NCI-H510A (cell line): ENCODE measurements around the gene HSPB8.

Experiments used
- DNase-seq: peaks from one replicate; lab custom pipeline; 2025; lab: John Stamatoyannopoulos, UW

HSPB8 gene

DNA sequence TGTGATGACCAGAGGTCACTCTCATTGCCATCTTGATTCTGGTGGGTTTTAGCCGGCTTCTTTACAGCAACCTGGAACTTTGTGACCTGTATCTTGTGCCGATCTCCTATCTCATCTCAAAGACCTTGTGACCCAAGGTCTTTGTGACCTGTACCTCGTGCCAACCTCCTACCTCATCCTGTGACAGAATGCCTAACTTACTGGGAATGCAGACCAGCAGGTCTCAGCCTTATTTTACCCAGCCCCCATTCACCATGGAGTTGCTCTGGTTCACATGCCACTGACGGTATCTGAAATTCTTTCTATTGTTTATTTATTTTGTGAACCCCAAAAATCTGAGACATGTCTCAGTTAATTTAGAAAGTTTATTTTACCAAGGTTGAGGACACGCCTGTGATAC, 7.4 kb upstream of the HSPB8 start:
- no peak for DNase-seq

DNA sequence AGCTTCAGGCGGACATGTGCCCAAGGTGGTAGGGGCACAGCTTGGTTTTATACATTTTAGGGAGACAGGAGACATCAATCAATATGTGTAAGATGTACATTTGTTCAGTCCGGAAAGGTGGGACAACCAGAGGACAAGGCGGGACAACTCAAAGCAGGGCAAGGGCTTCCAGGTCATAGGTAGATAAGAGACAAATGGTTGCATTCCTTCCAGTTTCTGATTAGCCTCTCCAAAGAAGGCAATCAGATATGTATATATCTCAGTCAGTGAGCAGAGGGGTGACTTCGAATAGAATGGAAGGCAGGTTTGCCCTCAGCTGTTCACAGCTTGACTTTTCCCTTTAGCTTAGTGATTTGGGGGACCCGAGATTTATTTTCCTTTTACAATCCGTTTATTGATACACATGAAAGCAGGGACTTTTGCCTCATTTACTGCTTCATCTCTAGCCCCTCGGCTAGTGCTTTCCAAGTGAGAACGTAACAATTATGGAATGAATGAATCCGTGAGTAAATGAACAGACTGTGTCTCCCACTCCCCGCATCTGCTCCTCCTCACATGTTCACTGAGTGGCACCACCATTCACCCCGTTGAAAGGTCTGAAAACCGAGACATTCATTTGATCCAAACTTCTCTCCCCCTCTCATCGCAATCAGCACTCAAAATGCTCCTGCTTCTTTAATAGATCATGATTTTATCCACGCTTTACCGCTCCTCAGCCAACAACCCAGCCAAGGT, 6.9 kb upstream of the HSPB8 start:
- no peak for DNase-seq

DNA sequence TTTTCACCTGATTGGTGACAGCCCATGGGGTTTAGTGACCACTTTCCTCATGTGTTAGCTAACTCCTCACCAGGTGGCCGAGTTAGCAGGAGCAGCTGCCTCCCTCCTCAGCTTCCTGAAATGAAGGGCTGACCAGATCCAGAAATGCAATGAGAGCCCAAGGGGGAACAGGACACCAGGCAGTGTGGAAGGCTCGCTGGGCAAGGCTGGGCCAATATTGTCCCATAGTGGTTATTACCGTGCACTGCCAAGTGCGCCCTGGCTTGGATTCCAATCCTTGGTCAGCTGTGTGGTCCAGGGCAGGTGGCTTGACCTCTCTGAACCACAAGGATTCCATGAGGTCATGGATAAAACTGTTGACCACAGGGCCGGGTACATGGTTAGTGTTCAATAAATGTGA, 3.6 kb upstream of the HSPB8 start:
- DNase-seq: no peak

DNA sequence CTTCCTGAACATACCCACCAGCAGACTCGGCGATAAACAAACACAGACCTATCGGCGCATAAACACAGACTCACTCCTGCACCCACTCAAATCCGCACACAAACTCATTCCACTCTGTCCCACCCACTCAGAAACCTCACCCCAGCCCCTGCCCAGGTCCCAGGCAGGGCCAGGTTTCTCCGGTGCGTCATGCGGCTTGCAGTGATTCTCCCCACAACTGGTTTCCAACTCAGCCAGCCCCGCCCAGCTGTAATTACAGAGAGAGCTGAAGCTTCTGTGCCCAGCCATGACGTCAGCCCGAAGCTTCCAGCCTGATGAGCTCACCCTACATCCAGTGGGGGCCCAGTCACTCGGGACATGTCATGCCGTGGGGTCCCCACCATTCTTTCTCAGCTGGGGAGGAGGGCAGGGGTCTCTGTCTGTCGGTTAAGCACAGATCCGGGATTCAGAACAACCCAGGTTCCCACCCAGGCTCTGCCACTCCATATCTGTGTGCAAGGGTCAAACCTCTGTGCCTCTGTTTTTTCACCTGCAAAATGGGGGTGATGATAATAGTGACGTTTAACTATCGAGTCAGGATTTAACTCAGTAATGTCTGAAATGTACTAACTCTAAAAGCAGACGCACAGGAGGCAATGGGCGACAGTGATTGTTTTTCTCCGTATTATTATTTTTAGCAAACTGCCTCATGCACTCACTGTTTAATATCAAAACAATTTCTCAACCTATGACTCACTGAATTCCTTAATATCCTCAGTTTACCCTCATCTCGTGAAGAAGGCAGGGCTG, 2.3 kb upstream of the HSPB8 start:
- DNase-seq: peak; percentile 71

DNA sequence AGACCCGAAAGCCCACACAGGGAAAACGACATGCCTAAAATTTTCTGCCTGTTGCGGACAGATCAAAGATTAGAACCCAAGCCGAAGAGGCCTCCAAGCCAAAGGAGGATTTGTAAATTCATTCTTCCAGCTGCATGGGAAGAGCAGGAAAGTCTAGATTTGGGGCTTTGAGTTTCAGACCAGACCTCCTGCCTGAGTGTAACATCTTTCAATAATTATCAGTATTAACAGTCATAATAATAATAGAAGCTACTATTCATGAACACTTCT, 1.7 kb upstream of the HSPB8 start:
- DNase-seq: no peak

DNA sequence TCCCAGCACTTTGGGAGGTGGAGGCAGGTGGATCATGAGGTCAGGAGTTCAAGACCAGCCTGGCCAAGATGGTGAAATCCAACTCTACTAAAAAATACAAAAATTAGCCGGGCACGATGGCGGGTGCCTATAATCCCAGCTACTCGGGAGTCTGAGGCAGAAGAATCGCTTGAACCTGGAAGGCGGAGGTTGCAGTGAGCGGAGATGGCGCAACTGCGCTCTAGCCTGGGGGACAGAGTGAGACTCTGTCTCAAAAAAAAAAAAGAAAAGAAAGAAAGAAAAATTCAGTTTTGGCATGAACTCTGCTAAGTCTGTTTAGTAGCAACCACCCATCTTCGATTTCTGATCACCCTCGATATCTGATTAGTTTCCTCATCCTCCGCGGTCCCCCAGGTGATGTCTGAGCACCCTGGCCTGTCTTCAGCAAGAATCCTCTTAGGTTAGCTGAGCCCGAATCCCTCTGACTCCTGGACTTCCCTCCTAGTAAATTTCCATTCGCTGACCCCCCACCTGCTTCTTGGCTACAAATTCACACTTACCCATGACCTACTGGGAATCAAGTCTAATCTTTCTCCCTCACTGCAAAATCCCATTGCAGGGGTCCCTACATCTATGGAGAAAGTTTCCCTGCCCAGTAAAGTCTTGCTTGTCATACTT, 879 bp upstream of the HSPB8 start:
- DNase-seq: no peak

DNA sequence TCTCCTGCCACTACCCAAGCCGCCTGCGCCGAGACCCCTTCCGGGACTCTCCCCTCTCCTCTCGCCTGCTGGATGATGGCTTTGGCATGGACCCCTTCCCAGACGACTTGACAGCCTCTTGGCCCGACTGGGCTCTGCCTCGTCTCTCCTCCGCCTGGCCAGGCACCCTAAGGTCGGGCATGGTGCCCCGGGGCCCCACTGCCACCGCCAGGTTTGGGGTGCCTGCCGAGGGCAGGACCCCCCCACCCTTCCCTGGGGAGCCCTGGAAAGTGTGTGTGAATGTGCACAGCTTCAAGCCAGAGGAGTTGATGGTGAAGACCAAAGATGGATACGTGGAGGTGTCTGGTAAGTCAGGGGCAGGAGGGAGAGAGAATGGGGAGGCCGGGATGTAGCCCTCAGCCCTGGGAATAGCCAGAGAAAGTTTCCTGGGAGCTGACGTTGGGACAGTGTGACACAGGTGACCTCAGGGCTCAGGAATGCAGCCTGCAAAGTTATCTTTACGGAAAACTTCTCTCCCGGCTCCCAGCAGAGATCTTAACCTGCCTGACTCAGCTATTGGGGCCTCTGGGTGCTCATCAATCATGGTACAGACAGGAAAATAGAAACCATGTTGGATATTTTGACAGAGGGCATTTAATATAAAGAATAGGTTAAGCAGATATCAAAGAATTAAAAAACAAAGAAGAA, 747 bp downstream of the HSPB8 start:
- DNase-seq: no peak

DNA sequence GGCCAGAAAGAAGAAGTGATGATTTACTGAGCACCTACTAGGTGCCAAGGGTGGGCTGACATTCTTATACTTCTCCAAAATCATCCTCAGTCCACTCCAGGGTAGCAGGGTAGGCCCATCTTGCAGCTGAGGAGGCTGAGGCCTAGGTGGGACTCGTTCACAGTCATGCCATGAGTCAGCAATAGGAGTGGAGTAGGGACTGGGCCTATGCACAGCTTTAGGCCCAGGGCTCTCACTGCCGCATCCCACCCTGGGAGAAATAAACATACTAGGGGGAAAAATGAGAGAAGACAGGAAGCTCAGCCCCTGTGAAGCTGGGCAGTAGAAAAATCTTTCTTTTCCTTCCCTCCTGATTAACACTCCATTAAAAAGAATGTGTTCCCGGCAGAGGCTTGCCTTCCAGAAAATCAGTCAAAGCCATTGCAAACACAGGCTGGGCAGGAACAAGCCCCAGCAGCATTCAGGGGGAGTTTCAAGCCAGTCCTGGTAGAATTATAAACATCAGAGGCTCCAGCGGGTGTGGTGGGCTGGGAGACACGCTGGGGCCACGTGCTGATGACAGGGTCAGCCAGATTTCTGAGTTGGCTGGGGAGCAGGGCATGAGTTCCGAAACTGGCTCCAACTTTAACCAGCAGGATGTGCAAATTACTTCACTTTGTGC, 1.8 kb downstream of the HSPB8 start:
- DNase-seq: no peak

DNA sequence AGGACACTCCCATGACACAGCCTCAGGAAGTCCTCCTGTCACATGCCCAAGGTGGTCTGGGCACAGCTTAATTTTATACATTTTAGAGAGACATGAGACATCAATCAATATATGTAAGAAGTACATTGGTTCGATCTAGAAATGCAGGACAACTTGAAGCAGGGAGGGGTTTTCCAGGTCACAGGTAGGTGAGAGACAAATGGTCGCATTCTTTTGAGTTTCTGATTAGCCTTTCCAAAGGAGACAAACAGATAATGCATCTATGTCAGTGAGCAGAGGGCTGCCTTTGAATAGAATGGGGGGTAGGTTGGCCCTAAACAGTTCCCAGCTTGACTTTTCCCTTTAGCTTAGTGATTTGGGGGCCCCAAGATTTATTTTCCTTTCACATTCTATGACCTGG, 2.5 kb downstream of the HSPB8 start:
- no peak for DNase-seq

DNA sequence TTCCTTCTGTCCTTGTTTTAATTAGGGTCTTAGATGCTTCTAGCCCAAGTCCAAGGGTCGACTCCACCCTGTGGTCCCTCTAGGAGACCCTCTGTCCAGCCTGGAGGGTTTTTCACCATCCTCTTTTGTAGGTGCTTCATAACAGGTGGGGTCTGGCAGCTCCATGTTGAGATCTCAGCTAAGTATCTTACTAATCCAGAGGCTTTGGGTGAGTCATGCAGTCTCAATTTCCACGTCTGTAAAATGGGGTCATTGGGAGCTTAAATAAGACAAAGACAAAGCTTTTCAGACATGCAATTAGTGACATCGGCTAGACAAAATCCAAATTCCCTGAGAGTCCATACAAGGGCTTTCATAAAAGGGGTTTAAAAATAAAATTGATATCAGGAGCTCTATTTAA, 3.2 kb downstream of the HSPB8 start:
- DNase-seq: no peak

DNA sequence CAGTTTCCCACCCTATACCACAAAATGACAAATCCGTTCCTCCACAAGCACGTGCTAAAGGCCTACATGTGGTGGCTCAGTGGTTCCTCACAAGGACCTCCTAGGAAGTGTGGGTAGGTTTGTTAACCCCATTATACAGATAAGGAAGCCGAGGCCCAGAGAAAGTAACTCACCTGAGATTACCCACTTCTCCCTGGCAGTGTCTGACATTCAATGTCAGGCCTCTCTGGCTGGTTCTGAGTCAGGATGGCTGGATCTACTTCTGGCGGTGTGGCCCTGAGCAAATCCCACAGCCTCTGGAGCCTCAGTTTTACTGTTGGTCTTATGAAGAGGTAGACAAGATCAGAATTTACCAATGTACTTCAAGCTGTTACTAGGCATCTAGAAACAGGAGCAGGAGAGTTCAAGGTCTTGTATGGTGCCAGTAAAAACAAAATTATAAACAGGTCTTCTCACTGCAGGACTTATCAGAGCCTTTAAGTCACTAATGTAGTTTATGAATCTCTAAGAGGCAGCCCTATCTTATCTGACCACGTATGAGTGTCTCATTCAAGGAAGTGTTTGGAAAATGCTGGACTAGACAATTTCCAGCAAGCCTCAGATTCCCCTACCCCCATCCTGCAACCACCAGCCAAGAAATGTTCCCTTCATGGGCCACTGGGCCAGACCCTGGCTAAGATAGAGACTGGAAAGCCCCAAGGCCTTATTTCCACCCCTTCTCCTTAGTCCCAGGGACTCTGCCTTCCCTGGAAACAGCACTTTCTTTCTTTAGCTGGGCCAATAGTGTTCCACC, 4.2 kb downstream of the HSPB8 start:
- DNase-seq: no peak

DNA sequence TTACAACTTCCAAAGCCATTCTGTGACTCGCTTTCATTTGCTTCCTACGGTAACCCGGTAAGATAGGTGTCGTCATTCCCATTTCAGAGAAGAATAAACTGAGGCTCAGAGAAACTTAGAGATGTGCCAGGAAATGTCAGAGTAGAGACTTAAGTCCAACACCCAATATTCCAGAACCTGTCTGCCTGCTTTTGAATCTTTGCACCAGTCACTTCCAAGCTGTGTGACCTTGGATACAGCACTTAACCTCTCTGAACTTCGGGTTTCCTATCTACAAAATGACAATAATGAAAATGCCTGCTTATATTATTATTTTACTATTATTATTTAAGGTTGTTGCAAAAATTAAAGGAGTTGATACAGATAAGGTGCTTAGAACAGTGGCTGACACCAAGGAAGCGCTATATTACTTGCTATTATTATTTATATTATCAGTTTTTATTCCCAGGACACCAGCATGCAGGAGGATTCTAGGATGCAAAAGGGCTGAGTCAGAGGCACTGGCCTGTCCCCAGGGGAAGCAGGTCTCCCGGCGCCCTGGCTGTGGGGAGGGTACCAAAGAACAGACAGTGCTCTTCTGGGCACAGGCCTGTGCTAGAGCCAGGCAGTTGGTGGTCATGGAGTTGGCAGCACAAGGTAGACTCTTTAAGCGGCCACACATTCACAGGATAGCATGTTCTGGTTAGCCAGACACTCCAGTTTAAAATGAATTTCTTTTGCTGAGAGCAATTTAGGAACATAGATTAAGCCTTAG, 5.4 kb downstream of the HSPB8 start:
- DNase-seq: no peak

DNA sequence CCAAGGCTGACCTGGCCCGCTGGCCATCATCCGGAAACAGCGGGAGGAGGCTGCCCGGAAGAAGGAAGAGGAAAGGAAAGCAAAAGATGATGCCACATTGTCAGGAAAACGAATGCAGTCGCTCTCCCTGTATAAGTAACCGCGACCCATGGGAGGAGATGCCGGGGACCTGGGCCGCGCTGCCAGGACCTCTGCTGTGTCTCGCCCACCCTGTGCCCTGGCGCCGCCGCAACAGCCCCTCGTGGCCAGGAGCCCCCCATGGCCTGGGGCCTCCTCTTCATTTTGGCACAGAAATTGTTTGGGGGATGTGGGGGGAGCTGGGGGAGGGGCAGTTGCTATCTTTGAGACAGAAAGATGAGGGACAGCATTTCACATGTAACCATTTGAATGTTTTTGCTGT, 16.5 kb downstream of the HSPB8 start:
- DNase-seq: no peak

DNA sequence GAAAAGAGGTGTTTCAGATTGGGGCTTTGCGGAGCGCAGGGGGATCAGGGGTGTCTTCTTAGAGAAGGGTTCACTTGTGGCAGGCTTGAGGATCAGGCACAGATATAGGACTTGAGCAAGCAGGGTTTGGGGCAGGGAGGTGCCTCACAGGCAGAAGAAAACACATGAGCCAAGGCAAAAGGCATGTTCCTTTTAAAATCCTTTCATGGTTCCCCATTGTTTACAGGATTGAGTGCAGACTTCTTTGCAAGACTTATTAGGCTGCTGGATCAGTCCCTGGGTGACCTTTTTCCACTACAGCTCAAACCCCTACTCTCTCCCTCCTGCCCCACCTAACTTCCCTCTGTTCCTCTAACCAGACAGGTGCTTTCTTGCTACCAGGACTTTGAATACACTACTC, 19.7 kb downstream of the HSPB8 start:
- no peak for DNase-seq

DNA sequence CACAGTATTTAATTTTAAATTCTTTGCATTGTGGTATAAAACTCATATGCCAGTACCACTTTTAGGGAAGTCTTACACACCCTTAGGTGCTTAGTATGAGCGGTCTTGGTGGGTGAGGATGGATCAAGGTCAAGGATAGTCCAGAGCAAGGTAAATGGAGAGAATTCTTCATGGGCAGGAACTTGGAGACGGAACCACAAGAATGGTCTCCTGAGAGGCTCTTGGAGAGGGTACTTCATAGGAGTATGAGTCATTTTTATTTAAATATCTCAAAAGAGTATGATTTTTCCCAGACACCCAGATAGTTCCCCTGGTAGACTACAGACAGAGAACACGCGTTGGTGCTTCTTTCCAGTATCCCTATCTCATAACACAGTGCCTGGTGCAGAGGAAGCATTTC, 21.9 kb downstream of the HSPB8 start:
- no peak for DNase-seq

DNA sequence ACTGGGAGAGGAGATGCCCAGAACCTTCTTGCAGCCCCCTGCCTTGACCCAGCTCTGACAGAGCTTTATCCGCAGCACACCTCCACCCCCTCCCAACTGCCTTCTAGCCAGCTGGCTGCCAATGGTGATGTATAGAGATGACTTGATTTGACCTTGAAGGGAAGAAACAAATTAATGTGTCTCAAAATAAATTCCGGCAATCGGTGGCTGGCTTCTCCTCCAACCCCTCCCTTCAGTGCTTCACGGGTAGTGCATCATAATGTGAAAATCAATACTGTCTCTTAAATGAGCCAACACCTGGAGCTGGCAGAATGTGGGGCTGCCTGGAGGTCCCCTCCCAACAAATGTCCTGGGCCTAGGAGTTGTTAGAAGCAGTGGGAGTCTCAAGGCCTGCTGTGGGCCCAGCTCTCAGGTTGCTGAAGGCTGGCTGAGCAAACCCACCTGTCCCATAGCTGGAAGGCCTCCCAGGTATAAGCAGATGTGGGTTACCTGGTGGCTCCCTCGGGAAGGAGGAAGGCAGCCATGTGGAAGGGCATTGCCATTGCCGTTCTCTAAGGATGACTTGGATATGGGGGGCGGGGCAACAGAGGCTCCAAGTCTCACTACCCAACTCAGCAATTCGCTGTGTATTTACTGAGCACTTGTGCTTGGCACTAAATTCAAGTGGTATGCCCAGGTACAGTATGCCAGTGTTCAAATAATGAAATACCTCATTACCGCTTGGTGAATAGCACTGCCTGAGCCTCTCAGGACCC, 23.2 kb downstream of the HSPB8 start:
- peak; percentile 70 for DNase-seq

DNA sequence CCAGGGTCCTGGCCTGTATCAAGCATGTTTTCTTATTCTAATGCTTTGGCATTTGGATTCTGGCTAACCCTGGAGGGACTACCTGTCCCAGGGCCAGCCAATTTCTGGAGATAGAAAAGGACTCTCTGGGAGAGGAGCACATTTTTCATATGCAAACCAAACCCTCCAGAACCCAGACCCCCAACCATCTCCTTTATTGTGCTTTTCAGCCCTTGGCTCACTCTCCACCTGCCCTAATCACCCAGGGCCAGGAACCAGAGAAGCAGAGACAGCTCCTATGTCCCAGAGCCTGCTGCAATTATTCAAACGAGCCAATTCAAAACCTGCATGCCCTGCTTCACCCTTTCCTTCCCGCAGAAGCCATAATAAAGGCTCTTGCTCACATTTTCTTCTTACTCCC, 23.8 kb downstream of the HSPB8 start:
- no peak for DNase-seq

DNA sequence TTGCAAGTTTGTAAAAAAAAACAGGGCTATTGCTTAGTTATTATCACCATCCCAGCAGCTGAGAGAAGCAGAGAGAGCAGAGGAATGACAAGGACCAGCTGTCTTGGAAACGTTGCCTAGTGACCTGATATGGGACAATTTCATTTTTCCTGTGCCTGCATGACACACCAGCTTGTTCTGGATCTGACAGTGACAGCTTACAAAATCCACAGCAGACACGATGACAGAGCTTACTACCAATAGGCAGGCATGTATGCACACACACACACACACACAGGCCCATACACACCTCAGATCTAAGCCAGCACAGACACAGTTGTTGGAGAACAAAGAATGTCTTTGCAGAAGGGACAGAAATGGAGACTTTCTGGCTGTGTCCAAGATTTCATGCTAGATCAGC, 25.4 kb downstream of the HSPB8 start:
- DNase-seq: no peak

DNA sequence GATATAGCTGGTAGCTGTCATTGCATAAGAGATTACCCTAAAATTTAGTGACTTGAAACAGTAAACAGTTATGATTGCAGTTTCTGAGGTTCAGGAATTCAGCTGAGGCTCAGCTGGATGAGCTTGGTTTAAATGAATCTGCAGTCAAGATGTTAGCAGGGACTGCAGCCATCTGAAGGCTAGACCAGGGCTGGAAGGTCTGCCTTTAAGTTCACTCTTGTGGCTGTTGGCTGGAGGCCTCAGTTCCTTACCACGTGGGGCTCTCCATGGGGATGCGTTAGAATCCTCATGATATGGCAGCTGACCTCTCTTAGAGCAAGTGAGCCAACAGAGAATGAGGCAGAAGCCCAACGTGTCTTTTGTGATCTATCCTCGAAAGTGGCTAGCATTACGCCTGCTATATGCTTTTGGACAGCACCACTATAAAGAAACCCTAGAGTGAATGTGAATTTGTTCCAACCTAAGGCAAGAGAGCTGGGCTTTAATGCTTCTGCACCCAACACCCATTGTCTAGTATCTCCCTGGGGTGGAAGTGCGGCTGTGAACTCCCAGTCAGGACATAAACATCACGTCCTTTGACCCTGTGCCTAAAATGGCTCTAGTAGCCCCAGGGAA, 26.0 kb downstream of the HSPB8 start:
- no peak for DNase-seq
